ENCODE measurements around the gene VKORC1. TPM values are rescaled to one million over a fixed set of nuclear protein-coding genes. Genes with fewer than 3 reads are reported as not detected.

VKORC1 gene
- total and polyA plus RNA-seq, 2 of the 8 experiments (the other 6 are each of a cell fraction or from before 2014, with no cell fraction given): 84.1 to 483 TPM

GRCh38 chr16:31083081-31083480 lies 11.5 kb downstream of the VKORC1 start:
- no peak overlapping the region for H3K18ac ChIP-seq (ENCODE audit: extremely low read depth, low read length)
- ChIA-PET POLR2A (ENCODE audit: partially characterized antibody) (interaction anchor here (1.0 to 4.7 kb wide), 4 partner anchors 9 to 13 kb away, joined by 3 to 34 read pairs (median 6); partner anchors contain the start of genes ZNF646 and ZNF668), CTCF (ENCODE audit: partially characterized antibody) (interaction anchor here (1.0 kb wide), 1 partner anchor 16 kb away, joined by 3 read pairs; no protein-coding TSS in a partner anchor)
- no peak overlapping the region for H3K23ac ChIP-seq (ENCODE audit: insufficient read length)
- no peak overlapping the region for H3K56ac ChIP-seq (replicated peaks; ENCODE audit: insufficient read length, low read depth, low read length)
- peaks cover 7 to 26% of the 10 kb centered on the region in 2 experiments for H4K20me1 ChIP-seq (replicated peaks in 1 of 2; ENCODE audit: control insufficient read depth in 1 of 2, insufficient read depth in 2 of 2, low read length in 2 of 2)
- no peak overlapping the region for H2BK5ac ChIP-seq (ENCODE audit: low read depth, low read length)
- no peak overlapping the region for H4K91ac ChIP-seq (replicated peaks; ENCODE audit: insufficient read length, low read length)
- no peak overlapping the region for H2AK5ac ChIP-seq (ENCODE audit: low read depth, low read length)
- no peaks in the 10 kb centered on the region for H3K27me3 ChIP-seq (replicated peaks in 1 of 4; ENCODE audit: control insufficient read depth in 3 of 4, extremely low read depth in 1 of 4, insufficient read depth in 3 of 4, low read length in 3 of 4)
- DNase-seq (ENCODE audit: low read depth in 1 of 2, low spot score in 2 of 2) (no peak), FAIRE-seq (no peak)
- H2BK20ac ChIP-seq (ENCODE audit: low read length): no peak overlapping the region
- no peaks in the 10 kb centered on the region for H3K23me2 ChIP-seq (ENCODE audit: low read depth, low read length)
- no peaks in the 10 kb centered on the region for H3K9me3 ChIP-seq (ENCODE audit: insufficient read depth in 2 of 2, low read depth in 1 of 2, low read length in 1 of 2)
- H2BK120ac ChIP-seq (replicated peaks; ENCODE audit: low read depth, low read length): no peak overlapping the region
- no peak overlapping the region for H2AFZ ChIP-seq (ENCODE audit: low read length)
- H4K5ac ChIP-seq (ENCODE audit: insufficient read length, low read depth, low read length): no peak overlapping the region
- no peak overlapping the region for H2BK12ac ChIP-seq (ENCODE audit: low read depth, low read length)
- no peak overlapping the region; the same call in 1 of the 2 replicates for H4K8ac ChIP-seq (ENCODE audit: extremely low read depth, insufficient read depth, low read length)
- no peak overlapping the region for H3K4me2 ChIP-seq (ENCODE audit: insufficient read depth in 1 of 2, low read depth in 2 of 2, low read length in 2 of 2)
- H3K4me1 ChIP-seq (replicated peaks in 1 of 4; ENCODE audit: control insufficient read depth in 3 of 4, insufficient read depth in 4 of 4, low read length in 3 of 4): no peaks in the 10 kb centered on the region
- no peak overlapping the region for H3K27ac ChIP-seq (ENCODE audit: low read depth, low read length)
- H3K4me3 ChIP-seq (ENCODE audit: extremely low read depth in 1 of 4, insufficient read depth in 2 of 4, low read depth in 3 of 4, low read length in 4 of 4): no peak overlapping the region
- peaks cover 0 to 32% (median 16%) of the 10 kb centered on the region in 4 experiments; a peak in 6 of 8 replicates for H3K36me3 ChIP-seq (ENCODE audit: control insufficient read depth in 2 of 4, insufficient read depth in 4 of 4, low read length in 3 of 4)
- no peak overlapping the region for H3K9ac ChIP-seq (replicated peaks in 1 of 4; ENCODE audit: extremely low read depth in 1 of 4, low read depth in 3 of 4, low read length in 3 of 4)
- no peak overlapping the region for H2BK15ac ChIP-seq (ENCODE audit: low read length)
- no peak overlapping the region for H3K14ac ChIP-seq (ENCODE audit: insufficient read length)
- peaks cover 0 to 9% of the 10 kb centered on the region in 2 experiments; a peak in 1 of 4 replicates for H3K79me2 ChIP-seq (ENCODE audit: control insufficient read depth in 1 of 2, insufficient read depth in 2 of 2, low read length in 2 of 2)
- peaks cover 6% of the 10 kb centered on the region for H3K79me1 ChIP-seq (ENCODE audit: low read depth, low read length)
- WGBS, 2 experiments (ENCODE audit: extremely low coverage in 1 of 2, insufficient coverage in 1 of 2, insufficient read length in 1 of 2, insufficient replicate concordance in 2 of 2, low coverage in 1 of 2, low lambda C conversion rate in 2 of 2, missing lambda C conversion rate in 1 of 2): 93% methylated on average over 9 of the region's 9 CpGs; no CpG with 5 or more reads in 1 of the 2 experiments
- H3K4ac ChIP-seq (replicated peaks; ENCODE audit: insufficient read length, low read depth, low read length): no peak overlapping the region
- TF ChIP-seq GABPA (IDR thresholded peaks at IDR 0.05; ENCODE audit: borderline replicate concordance, insufficient read depth, low read length) (no peak), ATF2 (IDR thresholded peaks at IDR 0.05; ENCODE audit: low read length) (no peak), JUN (IDR thresholded peaks at IDR 0.05; ENCODE audit: low read depth, low read length) (no peak), SIN3A (conservative IDR thresholded peaks at IDR 0.05 in 1 of 2, IDR thresholded peaks at IDR 0.05 in 1 of 2; ENCODE audit: low read depth in 1 of 2, low read length in 2 of 2) (no peak), E2F6 (IDR thresholded peaks at IDR 0.05) (no peak), MAX (IDR thresholded peaks at IDR 0.05) (no peak), TEAD4 (IDR thresholded peaks at IDR 0.05; ENCODE audit: low read depth, low read length) (no peak), TCF12 (IDR thresholded peaks at IDR 0.05; ENCODE audit: low read depth, low read length) (no peak), MAFK (IDR thresholded peaks at IDR 0.05; ENCODE audit: low read depth, low read length) (no peak)
- TF ChIP-seq, protein P1, sequence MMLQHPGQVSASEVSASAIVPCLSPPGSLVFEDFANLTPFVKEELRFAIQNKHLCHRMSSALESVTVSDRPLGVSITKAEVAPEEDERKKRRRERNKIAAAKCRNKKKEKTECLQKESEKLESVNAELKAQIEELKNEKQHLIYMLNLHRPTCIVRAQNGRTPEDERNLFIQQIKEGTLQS (IDR thresholded peaks at IDR 0.05; ENCODE audit: insufficient read depth, low read depth, low read length): no peak
